GM18909 (cell line): ENCODE measurements around the gene NRAP.

Experiments
- ATAC-seq: cut with Tn5 transposase; IDR thresholded peaks from one replicate; pipeline ENCODE4 v1.9.1; 2021; ENCODE audit warnings: mild to moderate bottlenecking; ENCODE audit not compliant: unreplicated experiment, poor library complexity

NRAP gene

DNA sequence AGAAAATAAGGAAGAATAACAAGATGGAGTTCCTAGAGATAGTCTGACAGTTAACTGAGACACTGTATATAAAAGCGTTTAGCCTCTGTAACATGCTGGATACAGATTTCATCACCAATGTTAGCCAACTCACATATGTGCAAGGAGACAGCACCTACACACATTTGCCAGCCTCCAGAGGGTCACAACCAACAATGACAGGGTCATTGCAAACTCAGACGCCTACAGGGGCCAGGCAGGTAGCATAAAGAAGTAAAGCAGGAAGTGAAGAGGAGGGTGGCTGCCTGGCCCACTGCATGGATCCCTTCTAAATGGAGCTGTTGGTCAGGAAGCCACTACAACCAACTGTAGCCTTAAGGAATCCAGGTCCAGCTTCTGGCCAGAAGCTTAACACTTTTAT lies 50.4 kb downstream of the NRAP start:
- ATAC-seq, result no peak

DNA sequence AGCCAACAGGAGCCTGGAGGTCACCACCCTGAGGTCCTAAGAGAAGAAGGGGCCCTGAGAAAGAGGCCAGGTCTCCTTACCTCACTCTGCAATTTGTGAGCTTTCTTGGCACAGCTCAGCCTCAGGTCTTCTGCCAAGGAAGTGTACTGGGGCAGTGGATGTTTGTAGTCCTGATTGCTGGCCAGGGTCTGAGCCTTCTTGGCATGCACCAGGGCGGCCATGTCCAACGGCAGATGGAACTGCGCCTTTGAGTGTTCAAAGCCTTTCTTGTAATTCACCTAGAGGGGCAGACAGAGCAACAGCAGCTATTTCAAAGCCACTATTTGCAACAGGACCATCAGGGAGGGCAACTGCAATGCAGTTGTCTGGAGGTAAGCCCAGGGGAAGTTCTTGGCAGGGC lies 51.7 kb downstream of the NRAP start:
- no peak for ATAC-seq

DNA sequence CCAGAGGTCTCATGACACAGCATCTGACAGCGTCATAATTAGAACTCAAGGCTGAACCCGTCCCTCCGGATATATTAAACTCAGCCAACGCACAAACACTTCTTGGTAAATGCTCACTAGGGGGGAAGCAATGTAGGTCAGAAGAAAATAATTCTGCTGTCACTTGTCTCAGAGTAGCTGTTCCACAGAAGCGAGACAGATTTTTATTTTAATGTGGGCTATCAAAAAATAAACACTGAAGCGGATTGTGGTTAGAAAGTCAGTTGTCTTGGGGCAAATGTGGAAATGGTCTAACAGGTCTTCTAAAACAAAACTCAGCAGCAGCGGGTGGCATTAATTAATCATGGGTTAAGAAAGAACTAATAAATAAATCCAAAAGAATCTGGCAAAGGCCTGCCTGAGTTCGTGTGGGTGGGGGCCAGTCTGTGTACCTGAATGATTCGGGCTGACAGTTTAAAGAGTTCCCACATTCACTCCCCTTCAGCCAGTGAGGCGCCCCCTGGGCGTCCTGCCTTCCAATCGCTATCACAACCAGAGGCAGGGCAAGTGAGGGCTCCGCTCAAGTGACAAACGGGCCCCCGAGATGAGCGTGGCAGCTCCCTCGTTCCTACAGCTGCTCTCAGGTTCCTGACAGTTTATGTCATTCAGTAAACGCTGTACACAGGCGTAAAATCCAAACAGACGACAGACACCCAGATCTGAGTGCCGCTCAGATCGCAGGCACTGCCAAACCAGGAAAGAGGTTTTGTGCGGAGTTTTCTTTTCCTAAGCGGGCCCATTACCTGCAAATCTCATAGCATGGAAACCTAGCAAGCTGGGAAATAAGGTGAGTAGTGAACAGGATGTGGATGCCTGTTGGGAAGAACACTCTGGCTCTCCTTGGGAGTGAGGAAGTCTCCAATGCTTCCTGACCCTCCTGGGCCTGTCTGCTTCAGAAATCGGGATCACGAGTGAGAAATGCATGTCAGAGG lies 52.9 kb downstream of the NRAP start:
- no peak for ATAC-seq

DNA sequence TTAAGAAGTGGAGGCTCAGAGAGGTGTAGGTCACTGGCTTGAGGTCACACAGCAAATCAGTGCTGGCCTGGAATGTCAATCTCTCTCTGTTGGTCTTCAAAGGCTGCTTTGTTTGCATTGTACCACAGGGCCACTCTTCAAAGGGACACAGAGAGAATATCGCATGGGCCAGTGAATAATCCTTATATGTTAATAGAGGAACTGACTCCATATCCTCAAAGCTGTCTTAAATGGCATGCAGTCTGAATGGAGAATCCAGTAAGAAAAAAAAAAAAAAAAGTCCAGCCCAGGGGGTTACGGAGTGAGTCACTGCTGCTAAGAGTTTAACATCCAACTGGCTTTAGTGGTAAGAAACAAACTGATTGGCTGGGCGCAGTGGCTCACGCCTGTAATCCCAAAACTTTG lies 54.1 kb downstream of the NRAP start:
- no peak for ATAC-seq

DNA sequence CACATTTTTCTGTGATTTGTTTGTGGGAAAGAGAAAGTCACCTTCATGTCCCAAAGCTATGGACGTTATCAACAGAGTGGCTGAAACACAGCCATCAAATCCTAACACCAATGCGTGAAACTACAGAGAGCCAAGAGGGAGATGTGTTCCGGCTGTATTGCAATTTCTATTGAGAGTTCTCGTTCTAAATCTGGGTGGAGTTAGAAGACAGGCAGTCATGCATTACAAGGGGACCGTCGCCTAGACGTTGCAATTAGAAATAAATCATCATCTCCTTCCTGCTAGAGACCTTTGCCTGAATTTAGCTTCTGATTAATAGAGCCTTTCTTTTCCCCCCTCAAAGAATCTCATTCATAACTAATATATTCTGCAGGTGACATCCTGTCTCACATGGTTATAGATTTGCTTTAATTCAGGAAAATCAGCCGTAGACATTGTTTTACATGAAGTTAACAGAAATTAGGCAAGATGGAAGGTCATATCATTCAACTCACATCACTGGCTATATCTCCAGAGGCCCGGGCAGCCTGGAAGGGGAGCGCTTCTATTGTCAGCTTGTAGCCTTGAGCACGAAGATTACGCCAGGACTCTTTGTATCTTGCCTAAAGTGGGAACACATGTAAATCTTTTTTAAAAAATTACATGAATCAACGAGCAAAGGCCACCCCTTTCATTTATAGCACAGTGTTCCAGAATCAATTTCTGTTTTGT lies 58.4 kb downstream of the NRAP start:
- no peak for ATAC-seq

DNA sequence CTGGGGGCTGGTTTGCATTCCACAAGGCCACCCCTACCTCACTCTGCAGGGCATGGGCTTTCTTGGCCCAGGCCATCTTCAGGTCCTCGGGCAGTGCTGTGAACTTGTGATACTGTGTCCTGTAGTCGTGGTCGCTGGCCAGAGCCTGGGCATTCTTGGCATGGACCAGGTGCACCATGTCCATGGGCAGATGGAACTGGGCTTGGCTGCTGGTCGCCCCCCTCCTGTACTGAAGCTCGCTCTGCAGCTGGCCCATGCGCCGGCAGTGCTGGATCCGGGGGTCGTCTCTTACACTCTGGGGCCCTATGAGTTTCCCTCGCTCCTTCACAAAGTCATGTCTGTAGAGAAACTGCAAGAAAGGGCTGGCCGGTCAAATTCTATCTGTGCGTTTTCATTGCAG lies 59.3 kb downstream of the NRAP start:
- ATAC-seq, result no peak

DNA sequence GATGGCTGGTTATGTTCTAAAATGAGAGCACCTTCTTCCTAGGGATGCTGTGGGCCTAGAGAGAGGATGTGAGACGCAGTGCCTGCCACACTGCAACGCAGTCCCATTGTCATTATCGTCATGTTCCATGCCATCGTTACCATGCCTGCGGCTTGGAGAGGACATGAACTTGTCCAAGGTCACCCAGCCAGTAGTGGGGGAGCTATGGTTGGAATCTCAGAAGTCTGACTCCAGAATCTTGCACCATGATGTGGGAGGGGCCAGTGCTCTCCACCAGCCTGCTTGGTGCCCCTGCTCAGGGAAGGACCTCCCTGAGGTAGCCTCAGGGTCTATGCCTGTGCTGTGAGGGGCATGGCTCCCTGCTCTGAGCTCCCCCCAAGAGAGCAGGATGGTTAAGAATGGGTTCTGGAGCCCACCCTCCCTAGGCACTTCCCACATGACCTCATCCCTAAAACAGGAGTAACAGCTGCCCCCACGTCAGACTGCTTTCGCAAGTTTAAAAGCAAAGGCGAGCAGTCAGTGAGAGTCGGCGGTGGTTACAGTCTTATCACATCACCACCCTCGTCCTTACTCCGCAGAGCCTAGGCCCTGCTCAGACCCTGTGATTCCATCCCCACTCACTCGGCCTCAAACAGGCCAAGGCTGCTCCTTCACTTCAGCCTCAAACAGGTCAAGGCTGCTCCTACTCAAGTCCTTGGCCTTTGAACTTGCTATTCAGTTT lies 60.6 kb downstream of the NRAP start:
- ATAC-seq, result no peak

DNA sequence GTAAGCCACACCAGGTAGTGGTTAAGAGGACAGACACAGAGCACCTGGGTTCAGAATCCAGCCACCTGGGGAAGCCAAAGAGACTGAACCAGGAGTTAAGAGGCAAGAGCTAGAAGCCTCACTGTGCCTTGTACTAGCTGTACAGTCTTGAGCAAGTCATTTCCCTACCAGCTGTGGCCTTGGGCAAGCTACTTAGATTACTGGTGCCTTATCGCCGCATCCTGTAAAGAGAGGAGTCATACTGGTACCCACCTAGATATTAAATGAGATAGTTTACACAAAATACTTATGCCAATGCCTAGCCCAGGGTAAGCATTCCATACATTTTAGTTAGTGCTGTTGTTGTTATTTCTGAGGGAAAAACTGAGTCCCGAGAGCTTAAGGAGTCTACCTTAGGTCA lies 63.3 kb downstream of the NRAP start:
- ATAC-seq, result no peak

DNA sequence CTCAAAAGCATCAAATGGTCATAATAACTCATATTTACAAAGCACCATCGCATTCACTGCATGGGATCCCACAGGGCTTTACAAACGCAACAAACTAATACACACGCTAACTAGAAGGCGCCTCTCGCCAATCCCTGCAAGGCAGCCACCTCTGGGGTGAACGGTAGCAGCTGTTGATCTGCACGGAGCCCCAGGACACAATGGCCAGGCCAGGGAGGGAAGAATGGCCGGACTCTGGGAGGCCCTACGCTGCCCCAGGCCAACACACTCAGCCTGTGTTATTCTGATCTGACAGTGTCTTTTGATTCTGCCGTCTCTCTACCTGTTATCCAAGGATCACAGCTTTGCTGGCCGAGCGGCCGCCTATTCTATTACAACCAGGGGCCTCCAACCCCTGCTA lies 69.2 kb downstream of the NRAP start:
- ATAC-seq, result no peak

DNA sequence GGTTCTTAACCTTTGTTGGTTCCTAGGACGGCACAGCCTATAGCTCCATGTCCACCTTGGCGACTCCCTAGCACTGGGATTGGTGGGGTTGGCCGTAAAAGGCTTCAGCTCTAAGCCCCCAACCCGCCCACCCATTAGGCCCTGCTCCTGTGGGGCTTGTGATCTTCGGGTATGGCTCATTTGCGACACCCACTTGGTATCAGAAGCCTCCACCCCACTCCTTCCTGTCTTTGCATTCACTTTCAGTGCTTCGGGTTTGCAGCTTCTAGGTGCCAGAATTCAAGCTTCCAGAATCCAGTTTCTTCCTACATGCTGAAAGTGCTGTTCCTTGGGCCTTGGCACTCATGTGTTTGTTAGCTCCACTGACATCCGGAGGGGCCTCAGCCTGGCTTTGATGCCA lies 71.5 kb downstream of the NRAP start:
- ATAC-seq, result no peak

DNA sequence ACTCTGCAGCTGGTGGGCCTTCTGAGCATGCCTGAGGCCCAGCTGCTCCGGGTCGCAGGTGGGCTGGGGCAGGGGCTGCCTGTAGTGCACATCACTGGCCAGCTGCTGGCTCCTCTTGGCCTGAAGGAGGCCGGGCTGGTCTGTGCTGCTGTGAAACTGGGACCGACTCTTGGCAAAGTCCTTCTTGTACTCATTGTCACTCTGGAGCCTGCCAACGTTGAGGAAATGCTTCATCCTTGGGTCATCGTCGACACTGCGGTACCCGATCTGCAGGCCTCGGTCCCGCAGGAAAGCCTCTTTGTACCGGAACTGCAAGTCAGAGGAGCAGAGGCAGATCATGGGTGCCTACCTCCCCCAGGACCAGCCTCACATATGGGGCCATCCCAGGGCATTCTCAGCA lies 73.3 kb downstream of the NRAP start:
- no peak for ATAC-seq

DNA sequence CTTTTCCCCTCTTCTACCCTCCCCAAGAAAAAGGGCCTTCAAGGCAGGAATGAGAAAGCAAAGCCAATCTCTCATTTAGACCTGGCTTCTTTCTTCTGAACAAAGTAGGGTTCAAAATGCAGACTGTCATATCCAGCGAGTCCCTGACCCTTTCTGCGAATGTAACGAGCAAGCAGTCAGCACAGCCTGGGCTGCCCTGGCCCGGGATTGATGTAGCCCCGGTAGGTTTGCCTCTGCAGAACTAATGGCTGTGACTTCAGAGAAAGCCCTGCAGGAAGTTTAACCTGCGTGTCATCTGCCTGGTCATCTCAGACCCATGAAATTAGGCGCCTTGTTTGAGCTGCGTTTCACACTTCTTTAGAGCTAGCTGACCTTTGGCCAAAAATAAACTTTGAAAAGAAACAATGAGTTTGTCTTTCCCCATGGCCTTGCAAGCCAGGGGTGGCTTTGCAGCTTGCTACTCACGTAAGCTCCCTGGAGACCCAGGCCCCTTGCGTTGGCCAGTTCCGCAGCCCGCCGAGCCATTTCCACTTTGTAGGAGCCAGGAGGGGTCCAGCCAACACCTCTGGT lies 74.6 kb downstream of the NRAP start:
- no peak for ATAC-seq

DNA sequence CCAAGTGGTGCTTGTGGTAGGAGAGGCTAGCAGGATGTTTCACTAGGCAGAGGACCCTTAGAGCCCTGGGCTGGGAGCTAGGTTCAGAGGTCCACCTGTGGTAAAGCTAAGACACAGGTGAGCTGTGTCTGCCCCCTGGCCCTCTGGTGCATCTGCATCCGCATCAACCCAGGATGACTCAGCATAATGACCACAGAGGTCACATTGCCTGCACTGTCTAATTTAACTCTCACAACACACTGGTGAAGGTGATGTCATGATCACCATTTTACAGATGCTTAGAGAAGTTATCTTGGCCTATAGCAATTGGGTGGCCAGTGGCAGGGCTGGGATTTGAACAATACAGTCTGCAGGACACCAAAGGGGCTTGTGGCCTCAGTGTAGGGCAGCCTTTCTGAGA lies 77.9 kb downstream of the NRAP start:
- no peak for ATAC-seq

DNA sequence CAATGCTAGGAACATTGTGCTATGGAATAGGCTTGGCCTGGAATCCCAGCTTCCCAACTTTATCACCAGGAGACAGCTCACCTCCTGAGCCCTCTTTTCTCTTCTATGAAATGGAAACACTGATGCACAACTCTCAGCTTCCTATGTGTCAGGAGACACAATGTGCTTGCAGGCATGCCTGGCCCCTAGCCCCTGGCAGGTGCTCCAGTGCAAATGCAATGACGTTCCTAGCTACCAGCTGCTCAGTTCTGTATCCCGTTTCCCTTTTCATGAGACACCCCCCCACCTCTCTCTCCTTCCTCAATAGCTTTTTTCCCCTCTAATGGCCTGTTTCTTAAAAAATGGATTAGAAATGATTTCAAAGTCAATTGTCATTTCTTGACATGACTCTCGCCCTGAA lies 80.3 kb downstream of the NRAP start:
- no peak for ATAC-seq

DNA sequence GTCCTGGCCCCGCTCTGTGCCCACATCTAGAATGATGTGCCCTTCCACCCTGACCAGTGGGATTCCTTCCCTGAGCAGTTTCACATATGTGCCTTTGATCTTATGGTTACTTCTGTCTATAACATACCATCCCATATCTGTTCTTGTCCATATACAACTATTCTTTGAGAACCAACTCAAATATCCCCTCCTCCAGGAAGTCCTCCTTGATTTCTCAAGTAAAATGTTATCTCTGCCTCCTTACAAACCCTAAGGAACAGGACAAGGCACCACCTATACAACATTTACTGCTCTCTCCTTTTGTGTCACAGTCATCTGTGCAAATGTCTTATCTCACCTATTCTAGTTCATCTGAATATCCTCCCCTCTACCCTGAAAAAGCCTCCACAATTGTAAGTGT lies 82.7 kb downstream of the NRAP start:
- no peak for ATAC-seq

DNA sequence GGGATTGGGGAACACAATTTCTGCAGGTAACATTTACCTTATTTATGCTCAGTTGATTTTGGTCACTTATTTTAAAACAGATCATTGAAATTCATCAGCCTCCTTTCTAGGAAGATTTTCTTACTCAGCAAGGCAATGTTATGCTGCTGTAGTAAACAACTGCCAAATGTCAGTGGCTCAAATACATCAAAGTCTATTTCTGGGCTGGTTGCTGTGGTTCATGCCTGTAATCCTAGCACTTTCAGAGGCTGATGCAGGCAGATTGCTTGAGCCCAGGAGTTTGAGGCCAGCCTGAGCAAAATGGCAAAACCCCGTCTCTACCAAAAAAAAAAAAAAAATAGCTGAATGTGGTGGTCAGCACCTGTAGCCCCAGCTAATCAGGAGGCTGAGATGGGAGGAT lies 85.1 kb downstream of the NRAP start:
- no peak for ATAC-seq

DNA sequence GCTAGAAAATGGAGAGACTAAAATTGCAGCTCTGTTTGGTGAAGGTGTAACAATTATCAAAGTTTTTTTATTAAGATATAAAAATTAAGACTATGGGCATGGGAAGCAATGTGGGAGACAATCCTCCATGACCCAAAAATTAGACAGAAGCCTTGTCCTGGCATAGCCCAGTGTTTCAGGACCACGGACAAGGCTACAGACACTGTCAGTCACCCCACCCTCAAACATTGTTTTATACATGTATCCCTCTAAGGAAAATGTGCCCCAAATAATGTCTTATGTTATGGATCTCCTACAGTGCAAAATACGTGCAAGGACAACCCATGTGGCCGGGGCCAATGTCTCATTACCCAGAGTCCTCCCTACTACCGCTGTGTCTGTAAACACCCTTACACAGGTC lies 87.0 kb downstream of the NRAP start:
- ATAC-seq, result no peak

DNA sequence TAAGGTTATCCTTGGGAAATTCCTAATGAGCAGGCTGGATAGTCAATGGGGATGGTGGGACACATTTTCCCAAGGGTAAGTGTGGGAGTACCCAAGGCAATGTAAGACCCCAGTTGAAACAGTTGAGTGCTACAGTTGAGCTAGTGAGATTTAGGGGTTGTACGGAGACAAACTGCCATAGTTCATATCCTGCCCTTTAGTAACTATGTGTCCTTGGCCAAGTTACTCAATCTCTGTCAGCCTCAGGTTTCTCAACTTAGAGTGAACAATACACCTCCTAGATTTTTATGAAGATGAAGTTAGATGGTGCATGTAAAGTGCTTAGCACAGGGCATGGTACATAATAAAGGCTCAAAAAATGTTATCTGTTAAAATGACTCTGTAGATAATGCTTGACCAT lies 90.5 kb downstream of the NRAP start:
- ATAC-seq, result no peak

DNA sequence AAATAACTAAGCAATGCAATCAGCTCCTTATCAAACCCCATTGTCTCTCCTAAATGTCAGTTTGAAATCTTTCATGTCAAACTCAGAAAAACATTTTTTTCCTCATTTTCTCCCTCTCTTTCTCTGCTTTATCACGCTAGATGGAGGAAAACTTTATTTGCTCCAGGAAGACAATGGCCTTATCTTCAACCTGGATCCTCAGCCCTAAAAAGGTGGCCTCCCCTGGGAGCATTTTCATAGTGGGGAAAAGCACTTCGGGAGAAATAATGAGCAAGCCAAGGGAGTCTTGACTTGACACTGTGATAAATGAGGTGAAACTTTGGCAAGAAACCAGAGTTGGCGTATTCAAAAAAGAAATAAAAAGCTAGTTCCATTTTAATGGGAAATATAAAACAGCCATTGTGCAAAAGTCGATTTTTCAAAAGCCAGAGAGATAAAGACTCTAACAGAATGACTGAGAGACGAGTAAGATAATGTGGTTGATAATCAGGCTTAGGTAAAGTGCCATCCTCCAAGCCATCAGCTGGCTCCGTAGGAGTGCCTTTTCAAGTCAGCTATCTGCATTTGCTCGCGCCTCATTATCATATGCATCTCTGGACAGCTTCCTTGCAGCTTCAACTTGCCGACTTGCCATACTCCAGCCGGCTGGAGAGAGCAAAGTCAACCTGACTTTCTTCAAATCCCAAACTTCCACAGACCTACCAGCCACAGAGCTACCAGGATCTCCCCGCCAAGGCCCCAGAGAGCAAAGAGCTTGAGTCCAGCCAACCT lies 91.1 kb downstream of the NRAP start:
- ATAC-seq, result no peak

DNA sequence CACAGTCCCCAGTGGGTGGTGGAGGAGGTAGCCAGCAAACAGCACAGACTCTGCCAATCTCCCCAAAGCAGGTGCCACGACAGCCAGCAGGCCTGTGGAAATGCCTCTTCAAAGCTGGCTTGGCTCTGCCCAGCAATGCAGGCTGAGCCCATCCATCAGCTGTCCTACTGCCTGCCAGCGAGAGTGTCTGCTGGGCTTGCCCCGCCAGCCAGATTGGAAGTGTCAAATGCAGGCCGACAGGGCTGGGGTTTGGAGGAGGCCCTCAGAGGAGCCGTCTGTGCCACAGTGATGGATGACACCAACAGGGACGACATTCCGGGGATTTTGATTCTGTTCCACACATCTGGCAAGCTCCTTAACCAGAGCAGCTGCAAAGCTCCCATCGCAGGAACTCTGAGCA lies 94.3 kb downstream of the NRAP start:
- no peak for ATAC-seq
